Endothelial cell of umbilical vein (primary cell): ENCODE measurements around the gene SORCS3. TPM values are rescaled to one million over a fixed set of nuclear protein-coding genes. Genes with fewer than 3 reads are reported as not detected.

Experiments used
- BruUV-seq: library from RNA; stranded (reverse); fragments of 400-500 nt; replicated peaks from 2 replicates; lab custom pipeline; 2021; lab: Mats Ljungman, UMichigan
- CTCF ChIA-PET: fragments of 300-600, 350-600 bp; sonication (Branson Sonifier 250); formaldehyde crosslinking; loops from one replicate; lab custom pipeline; 2021; ENCODE audit warnings: antibody characterized with exemption, inconsistent platforms; lab: Charles Lee
- POLR2A ChIA-PET: fragments of 300-600, 350-600 bp; sonication (Branson Sonifier 250); formaldehyde crosslinking; loops from one replicate; lab custom pipeline; 2021; ENCODE audit warnings: antibody characterized with exemption, inconsistent platforms; lab: Charles Lee
- DNase-seq: peaks from one replicate; pipeline ENCODE4 v3.0.0-alpha.2; 2011; ENCODE audit warnings: low read depth, low spot score
- FAIRE-seq: peaks from 2 replicates; lab custom pipeline; 2011; peaks lifted over from hg19 to GRCh38; lab: Jason Lieb, UNC
- H2AFZ ChIP-seq: 2 replicates; pipeline ENCODE4 v1.6.0; 2012; ENCODE audit warnings: low read depth, low read length, control low read depth, inconsistent platforms
- H3K27ac ChIP-seq: 2 replicates; pipeline ENCODE4 v1.5.1; 2011; ENCODE audit warnings: low read depth, mild to moderate bottlenecking, control low read depth, low read length, moderate library complexity; ENCODE audit not compliant: insufficient read depth
- H3K27me3 ChIP-seq, 2 experiments: 2 replicates each; pipeline versions ENCODE4 v1.6.0 to v1.6.1; 2011; ENCODE audit warnings: low read length in 2 of 2, mixed read lengths in 1 of 2; ENCODE audit not compliant: control insufficient read depth in 2 of 2, insufficient read depth in 2 of 2
- H3K36me3 ChIP-seq, 2 experiments: 2 replicates in 1 of 2; 3 replicates in 1 of 2; pipeline ENCODE4 v1.5.1; 2011; ENCODE audit warnings: low read length in 2 of 2, mild to moderate bottlenecking in 1 of 2, moderate library complexity in 1 of 2; ENCODE audit not compliant: control insufficient read depth in 2 of 2, insufficient read depth in 2 of 2; ENCODE audit errors: extremely low read depth in 1 of 2
- H3K4me1 ChIP-seq: 3 replicates; pipeline ENCODE4 v1.5.1; 2011; ENCODE audit warnings: mild to moderate bottlenecking, low read length; ENCODE audit not compliant: control insufficient read depth, insufficient read depth; ENCODE audit errors: extremely low read depth
- H3K4me2 ChIP-seq: 2 replicates; pipeline ENCODE4 v1.6.1; 2011; ENCODE audit warnings: low read length, control low read depth, mixed read lengths; ENCODE audit not compliant: insufficient read depth
- H3K4me3 ChIP-seq, 3 experiments: fragments of 200-600 bp in 1 of 3; sonication (generic), shearing (Covaris generic) in 1 of 3; replicated peaks in 1 of 3; 2 replicates each; pipeline ENCODE4 v1.5.1; 2011 to 2016; ENCODE audit warnings: control low read depth in 3 of 3, low read length in 3 of 3, mild to moderate bottlenecking in 2 of 3, inconsistent platforms in 1 of 3, low read depth in 1 of 3, moderate library complexity in 1 of 3; ENCODE audit not compliant: insufficient read depth in 1 of 3
- H3K79me2 ChIP-seq: 2 replicates; pipeline ENCODE4 v1.6.0; 2012; ENCODE audit warnings: low read length, inconsistent platforms; ENCODE audit not compliant: control insufficient read depth, insufficient read depth
- H3K9ac ChIP-seq: replicated peaks from 2 replicates; pipeline ENCODE3; 2011; ENCODE audit warnings: low read length, control low read depth; ENCODE audit not compliant: insufficient read depth; ENCODE audit errors: extremely low read depth
- H3K9me1 ChIP-seq: replicated peaks from 3 replicates; pipeline ENCODE4 v1.6.0; 2011; ENCODE audit warnings: mild to moderate bottlenecking, low read length; ENCODE audit not compliant: control insufficient read depth, insufficient read depth; ENCODE audit errors: extremely low read depth
- H3K9me3 ChIP-seq: replicated peaks from 2 replicates; pipeline ENCODE4 v1.5.1; 2012; ENCODE audit warnings: low read length, inconsistent platforms; ENCODE audit not compliant: control insufficient read depth, insufficient read depth
- H4K20me1 ChIP-seq: replicated peaks from 2 replicates; pipeline ENCODE3; 2011; ENCODE audit warnings: mild to moderate bottlenecking, low read length; ENCODE audit not compliant: control insufficient read depth, insufficient read depth; ENCODE audit errors: extremely low read depth
- EZH2 ChIP-seq: IDR thresholded peaks from 2 replicates; pipeline ENCODE4 v1.6.1; 2012; ENCODE audit warnings: borderline replicate concordance, low read depth, mild to moderate bottlenecking, moderate library complexity, low read length, inconsistent platforms; ENCODE audit not compliant: severe bottlenecking
- FOS ChIP-seq: IDR thresholded peaks from 2 replicates; pipeline ENCODE4 v1.6.1; 2011; ENCODE audit warnings: mild to moderate bottlenecking, low read length, moderate library complexity, borderline replicate concordance; ENCODE audit not compliant: insufficient read depth
- JUN ChIP-seq: IDR thresholded peaks from 2 replicates; pipeline ENCODE4 v1.6.1; 2011; ENCODE audit warnings: borderline replicate concordance, low read depth; ENCODE audit not compliant: insufficient read length, insufficient read depth
- POLR2AphosphoS5 ChIP-seq: IDR thresholded peaks from 2 replicates; pipeline ENCODE4 v1.6.1; 2012; ENCODE audit warnings: low read depth, mild to moderate bottlenecking, control low read depth, low read length, moderate library complexity; ENCODE audit not compliant: insufficient read depth
- dilution Hi-C: fragments of 300-500 bp; cut with MboI; formaldehyde crosslinking; loops from one replicate; pipeline ENCODE4 v1.15.0; 2019; ENCODE audit warnings: low sequenced_read_pairs; ENCODE audit not compliant: extremely low pct_ligation_motif_present
- intact Hi-C: fragments of 100-400 bp; cut with micrococcal nuclease; formaldehyde crosslinking; loops from one replicate; pipeline ENCODE4 v1.10.0; 2022
- polyA plus RNA-seq, 4 experiments: library from polyadenylated mRNA; depleted of rRNA in 3 of 4; stranded (reverse) in 3 of 4; unstranded in 1 of 4; fragments of >200 nt; gene quantifications; 2 replicates each; pipeline versions ENCODE4 v1.2.1 to v1.2.3, GENCODE V29; 2011 to 2012; ENCODE audit warnings: missing spikeins in 1 of 4
- total RNA-seq: library from RNA; stranded (reverse); gene quantifications from 2 replicates; pipeline ENCODE4 v1.2.3, GENCODE V29; 2021
- TF ChIP-seq, protein P1 (sequence below): IDR thresholded peaks from 2 replicates; pipeline ENCODE4 v1.6.1; 2011; ENCODE audit not compliant: insufficient read depth, insufficient read length
- TF ChIP-seq, protein P2 (sequence below), 2 donors: IDR thresholded peaks; 1 replicate in 1 of 2; 2 replicates in 1 of 2; pipeline ENCODE4 v1.5.1; 2011; ENCODE audit warnings: low read length in 2 of 2, mild to moderate bottlenecking in 2 of 2, moderate library complexity in 2 of 2, control low read depth in 1 of 2, inconsistent platforms in 1 of 2, low read depth in 1 of 2; ENCODE audit not compliant: insufficient read depth in 1 of 2; ENCODE audit errors: extremely low read depth in 1 of 2

Gene SORCS3
- total and polyA plus RNA-seq, 2 donors (not counting 3 experiments of a cell fraction or from before 2014, with no cell fraction given): not detected

GRCh38 chr10:105063796-105064195, 422.7 kb downstream of the SORCS3 start:
- Histone ChIP-seq H3K4me3 (no peak overlapping the region), H2AFZ (no peak overlapping the region), H3K27ac (no peak overlapping the region), H3K9me1 (no peaks in the 10 kb centered on the region), H4K20me1 (no peaks in the 10 kb centered on the region), H3K79me2 (no peaks in the 10 kb centered on the region), H3K4me1 (no peaks in the 10 kb centered on the region), H3K4me2 (no peak overlapping the region), H3K9me3 (peaks cover 11% of the 10 kb centered on the region), H3K27me3 (no peaks in the 10 kb centered on the region), H3K36me3 (no peaks in the 10 kb centered on the region), H3K9ac (no peak overlapping the region)
- dilution Hi-C loops (no loop called here), intact Hi-C loops (no loop called here)
- ChIA-PET POLR2A (no interaction called here), CTCF (no interaction called here)
- TF ChIP-seq, protein P1, sequence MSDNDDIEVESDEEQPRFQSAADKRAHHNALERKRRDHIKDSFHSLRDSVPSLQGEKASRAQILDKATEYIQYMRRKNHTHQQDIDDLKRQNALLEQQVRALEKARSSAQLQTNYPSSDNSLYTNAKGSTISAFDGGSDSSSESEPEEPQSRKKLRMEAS: no peak
- TF ChIP-seq POLR2AphosphoS5 (no peak), EZH2 (no peak)
- TF ChIP-seq, protein P2, sequence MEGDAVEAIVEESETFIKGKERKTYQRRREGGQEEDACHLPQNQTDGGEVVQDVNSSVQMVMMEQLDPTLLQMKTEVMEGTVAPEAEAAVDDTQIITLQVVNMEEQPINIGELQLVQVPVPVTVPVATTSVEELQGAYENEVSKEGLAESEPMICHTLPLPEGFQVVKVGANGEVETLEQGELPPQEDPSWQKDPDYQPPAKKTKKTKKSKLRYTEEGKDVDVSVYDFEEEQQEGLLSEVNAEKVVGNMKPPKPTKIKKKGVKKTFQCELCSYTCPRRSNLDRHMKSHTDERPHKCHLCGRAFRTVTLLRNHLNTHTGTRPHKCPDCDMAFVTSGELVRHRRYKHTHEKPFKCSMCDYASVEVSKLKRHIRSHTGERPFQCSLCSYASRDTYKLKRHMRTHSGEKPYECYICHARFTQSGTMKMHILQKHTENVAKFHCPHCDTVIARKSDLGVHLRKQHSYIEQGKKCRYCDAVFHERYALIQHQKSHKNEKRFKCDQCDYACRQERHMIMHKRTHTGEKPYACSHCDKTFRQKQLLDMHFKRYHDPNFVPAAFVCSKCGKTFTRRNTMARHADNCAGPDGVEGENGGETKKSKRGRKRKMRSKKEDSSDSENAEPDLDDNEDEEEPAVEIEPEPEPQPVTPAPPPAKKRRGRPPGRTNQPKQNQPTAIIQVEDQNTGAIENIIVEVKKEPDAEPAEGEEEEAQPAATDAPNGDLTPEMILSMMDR (IDR thresholded peaks at IDR 0.05; ENCODE audit: extremely low read depth in 1 of 2, insufficient read depth in 1 of 2, low read depth in 1 of 2, low read length in 2 of 2): no peak
- no peak for DNase-seq
- no peak for FAIRE-seq
- BruUV-seq: no TSS peak

- intact Hi-C loops (no loop called here), dilution Hi-C loops (no loop called here)
- Histone ChIP-seq H2AFZ (no peak overlapping the region), H3K79me2 (no peaks in the 10 kb centered on the region), H3K4me2 (no peak overlapping the region), H3K9me3 (peaks cover 6% of the 10 kb centered on the region), H3K27ac (no peak overlapping the region), H3K4me3 (no peak overlapping the region), H3K9ac (no peak overlapping the region), H3K9me1 (no peaks in the 10 kb centered on the region), H3K4me1 (no peaks in the 10 kb centered on the region), H3K27me3 (no peaks in the 10 kb centered on the region), H3K36me3 (no peaks in the 10 kb centered on the region), H4K20me1 (no peaks in the 10 kb centered on the region)
- FAIRE-seq (no peak), DNase-seq (no peak)
- CTCF ChIA-PET: no interaction called here
- POLR2A ChIA-PET: no interaction called here
- TF ChIP-seq JUN: peak; percentile 2
- no peak for TF ChIP-seq FOS
- BruUV-seq: no TSS peak
Observed at GRCh38 chr10:105068497-105068896, 427.4 kb downstream of the SORCS3 start.
